Measurements from ENCODE around the gene C13orf42.
"Not testable (repeated sequence)": the region's sequence is repeated elsewhere in the genome, so short reads cannot be mapped to it uniquely, and the experiment has no call there.

C13orf42 gene

GRCh38 chr13:51118809-51119431, 7.8 kb upstream of the C13orf42 start:
- no peak for FAIRE-seq

GRCh38 chr13:51113969-51114368, 2.9 kb upstream of the C13orf42 start:
- no peak for FAIRE-seq

- FAIRE-seq, result no peak
Observed at GRCh38 chr13:51113186-51113881, 2.3 kb upstream of the C13orf42 start.

GRCh38 chr13:51112771-51113170, 1.7 kb upstream of the C13orf42 start:
- no peak for FAIRE-seq

- FAIRE-seq, result no peak
Observed at GRCh38 chr13:51111997-51112396, 923 bp upstream of the C13orf42 start.

GRCh38 chr13:51107996-51108395, 3.1 kb downstream of the C13orf42 start:
- FAIRE-seq, result no peak

GRCh38 chr13:51105046-51105445, 6.0 kb downstream of the C13orf42 start:
- no peak for FAIRE-seq

- FAIRE-seq, result no peak
Observed at GRCh38 chr13:51101636-51102235, 9.3 kb downstream of the C13orf42 start.

GRCh38 chr13:51097353-51098043, 13.6 kb downstream of the C13orf42 start:
- FAIRE-seq, result no peak

GRCh38 chr13:51096131-51096530, 14.9 kb downstream of the C13orf42 start:
- no peak for FAIRE-seq

- no peak for FAIRE-seq
Observed at GRCh38 chr13:51093574-51093973, 17.5 kb downstream of the C13orf42 start.

GRCh38 chr13:51091839-51092238, 19.2 kb downstream of the C13orf42 start:
- no peak for FAIRE-seq

GRCh38 chr13:51083706-51084105, 27.4 kb downstream of the C13orf42 start:
- no peak for FAIRE-seq

- not testable (repeated sequence) for FAIRE-seq
Observed at GRCh38 chr13:51080478-51081065, 30.5 kb downstream of the C13orf42 start.

- FAIRE-seq, result no peak
Observed at GRCh38 chr13:51071493-51071892, 39.6 kb downstream of the C13orf42 start.

- FAIRE-seq, result peak; percentile 99
Observed at GRCh38 chr13:51070005-51070649, 40.9 kb downstream of the C13orf42 start.

GRCh38 chr13:51068501-51068900, 42.6 kb downstream of the C13orf42 start:
- FAIRE-seq, result no peak

GRCh38 chr13:51067706-51068105, 43.4 kb downstream of the C13orf42 start:
- FAIRE-seq, result no peak

- FAIRE-seq, result no peak
Observed at GRCh38 chr13:51067210-51067701, 43.8 kb downstream of the C13orf42 start.

- FAIRE-seq, result no peak
Observed at GRCh38 chr13:51066091-51066831, 44.8 kb downstream of the C13orf42 start.

GRCh38 chr13:51065372-51066090, 45.5 kb downstream of the C13orf42 start:
- FAIRE-seq, result no peak

All from A204.1 (cell line).